Uterine smooth muscle cell (primary cell): ENCODE results near the gene CYCS. TPM values are rescaled to one million over a fixed set of nuclear protein-coding genes. Genes with fewer than 3 reads are reported as not detected.

ENCODE experiments used
- total RNA-seq: library from RNA; depleted of rRNA; stranded (reverse); fragments of >200 nt; gene quantifications from 2 replicates; pipeline ENCODE4 v1.2.3, GENCODE V29; 2014

CYCS gene
- total RNA-seq: 32.1 and 47.4 TPM in 2 replicates

GRCh38 chr7:25125137-25125946 is at the start of gene CYCS:
Gene CYCS (minus strand): TSS chr7:25125260. CDS start chr7:25124119, 1,141 bp downstream.

Other genes starting within 250 kb of the CYCS start
- 19.4 and 23.9 TPM in 2 replicates for gene OSBPL3, start 145.1 kb downstream of the CYCS start, total RNA-seq
- gene NPVF, start 103.2 kb upstream of the CYCS start, total RNA-seq: not detected in 2 replicates